Gastrocnemius medialis (tissue), 4 donors: ENCODE results near the gene IKZF3. TPM values are rescaled to one million over a fixed set of nuclear protein-coding genes. Genes with fewer than 3 reads are reported as not detected.

Experiments
- ATAC-seq, 2 donors: fragments of 150-250 bp; one replicate each; pipeline ENCODE4 v1.9.1; 2016
- DNase-seq, 2 donors: peaks; one replicate each; pipeline ENCODE4 v3.0.0-alpha.2; 2019
- H3K27ac ChIP-seq, 4 donors: fragments of 200-600 bp; sonication (generic); 1 replicate in 1 of 4; 2 replicates in 3 of 4; pipeline ENCODE4 v1.5.1; 2016 to 2018; ENCODE audit warnings: mild to moderate bottlenecking in 2 of 4, moderate library complexity in 1 of 4
- H3K27me3 ChIP-seq, 3 donors: fragments of 200-600 bp; sonication (generic) in 2 of 3; 1 replicate in 1 of 3; 2 replicates in 2 of 3; pipeline versions ENCODE4 v1.5.1 to v1.6.0; 2016 to 2019; ENCODE audit warnings: mild to moderate bottlenecking in 1 of 3, moderate library complexity in 1 of 3
- H3K36me3 ChIP-seq, 2 donors: fragments of 200-600 bp; sonication (generic) in 1 of 2; one replicate each; pipeline ENCODE4 v1.5.1; 2017 to 2018
- H3K4me1 ChIP-seq, 2 donors: fragments of 200-600 bp; sonication (generic) in 1 of 2; one replicate each; pipeline ENCODE4 v1.5.1; 2016 to 2017; ENCODE audit warnings: mild to moderate bottlenecking in 2 of 2
- H3K4me3 ChIP-seq, 4 donors: fragments of 200-600 bp; sonication (generic) in 3 of 4; 1 replicate in 1 of 4; 2 replicates in 3 of 4; pipeline ENCODE4 v1.5.1; 2016 to 2019; ENCODE audit warnings: mild to moderate bottlenecking in 2 of 4
- H3K9me3 ChIP-seq, 3 donors: fragments of 200-600 bp; sonication (generic) in 2 of 3; 1 replicate in 1 of 3; 2 replicates in 2 of 3; pipeline ENCODE4 v1.5.1; 2016 to 2019
- CTCF ChIP-seq, 5 experiments: fragments of 450-650 bp in 3 of 5; fragments of 200-600 bp in 2 of 5; sonication (generic) in 2 of 5; IDR thresholded peaks in 4 of 5; conservative IDR thresholded peaks in 1 of 5; 1 replicate in 4 of 5; 2 replicates in 1 of 5; pipeline ENCODE4 v1.5.1; 2016 to 2019; ENCODE audit warnings: antibody characterized with exemption in 5 of 5, mild to moderate bottlenecking in 3 of 5, moderate library complexity in 3 of 5
- POLR2A ChIP-seq, 2 donors: fragments of 450-650 bp; IDR thresholded peaks; one replicate each; pipeline ENCODE4 v1.6.1; 2017; ENCODE audit warnings: antibody characterized with exemption in 2 of 2, mild to moderate bottlenecking in 2 of 2, moderate library complexity in 2 of 2
- in situ Hi-C, 4 donors: fragments of 200-750 bp; cut with MboI; loops; one replicate each; pipeline versions ENCODE4 v1.15.0 to v1.8.0; 2017; ENCODE audit warnings: low sequenced_read_pairs in 4 of 4
- intact Hi-C: fragments of 100-400 bp; cut with DNase I; formaldehyde crosslinking; loops from one replicate; pipeline ENCODE4 v1.15.1; 2023; ENCODE audit warnings: low total_unique reads
- total RNA-seq, 4 donors: library from RNA; depleted of rRNA; stranded (reverse); fragments of >200 nt; gene quantifications; one replicate each; pipeline versions ENCODE4 v1.1.0 to v1.2.3, GENCODE V29; 2016

Gene IKZF3
- total RNA-seq, 4 donors from 2014 or later = 0.07 to 0.88 (median 0.34) TPM

- Histone ChIP-seq H3K4me3 (no peak within 1 kb of the TSS), H3K4me1 (peaks cover 0 to 5% of the 10 kb centered on the region in 2 donors), H3K27ac (no peak within 1 kb of the TSS), H3K36me3 (no peaks in the 10 kb centered on the region), H3K27me3 (peaks cover 56 to 60% (median 59%) of the 10 kb centered on the region in 3 donors), H3K9me3 (peaks cover 0 to 4% (median 0%) of the 10 kb centered on the region in 3 donors)
- ATAC-seq = no peak
- no peak for DNase-seq
- TF ChIP-seq POLR2A (IDR thresholded peaks at IDR 0.05) = no peak
- TF ChIP-seq CTCF (IDR thresholded peaks at IDR 0.05 in 4 of 5, conservative IDR thresholded peaks at IDR 0.05 in 1 of 5) = no peak
- intact Hi-C loops = no loop called here
- in situ Hi-C loops = no loop called here
Measured at GRCh38 chr17:39867880-39868553, 3.9 kb upstream of the IKZF3 start, which contains the start of gene ZPBP2. Gene ZPBP2 (plus strand): TSS chr17:39868202. CDS start chr17:39868355, 153 bp downstream.

GRCh38 chr17:39867084-39867879 is 3.2 kb upstream of the IKZF3 start:
- intact Hi-C loops = no loop called here
- H3K4me1 ChIP-seq = peaks cover 0 to 5% of the 10 kb centered on the region in 2 donors
- no peak for DNase-seq
- TF ChIP-seq POLR2A (IDR thresholded peaks at IDR 0.05) = no peak
- no peak for TF ChIP-seq CTCF (IDR thresholded peaks at IDR 0.05 in 4 of 5, conservative IDR thresholded peaks at IDR 0.05 in 1 of 5)
- in situ Hi-C loops = no loop called here
- H3K9me3 ChIP-seq = peaks cover 0 to 4% (median 0%) of the 10 kb centered on the region in 3 donors
- peaks cover 64 to 68% (median 66%) of the 10 kb centered on the region in 3 donors for H3K27me3 ChIP-seq
- ATAC-seq = no peak
- no peak overlapping the region for H3K27ac ChIP-seq
- no peaks in the 10 kb centered on the region for H3K36me3 ChIP-seq
- H3K4me3 ChIP-seq = no peak overlapping the region

GRCh38 chr17:39866013-39866730 is 2.1 kb upstream of the IKZF3 start:
- H3K36me3 ChIP-seq = no peaks in the 10 kb centered on the region
- intact Hi-C loops = no loop called here

More at GRCh38 chr17:39866013-39866730, 2.1 kb upstream of the IKZF3 start:
- DNase-seq (no peak), ATAC-seq (no peak)
- Histone ChIP-seq H3K27ac (no peak overlapping the region), H3K4me1 (peaks cover 0 to 5% of the 10 kb centered on the region in 2 donors), H3K27me3 (peaks cover 74 to 79% (median 77%) of the 10 kb centered on the region in 3 donors), H3K4me3 (no peak overlapping the region), H3K9me3 (peaks cover 0 to 4% (median 0%) of the 10 kb centered on the region in 3 donors)
- in situ Hi-C loops = no loop called here
- TF ChIP-seq POLR2A (IDR thresholded peaks at IDR 0.05) (no peak), CTCF (IDR thresholded peaks at IDR 0.05 in 4 of 5, conservative IDR thresholded peaks at IDR 0.05 in 1 of 5) (no peak)
